Spleen (tissue), 11 donors: Measurements from ENCODE around the gene SPRED3. TPM values are rescaled to one million over a fixed set of nuclear protein-coding genes. Genes with fewer than 3 reads are reported as not detected.

Experiments
- DNase-seq: peaks from one replicate; pipeline ENCODE4 v3.0.0-alpha.2; 2020
- H3K27ac ChIP-seq, 8 donors: fragments of 200-600 bp; sonication (generic) in 7 of 8; 1 replicate in 4 of 8; 2 replicates in 4 of 8; pipeline versions ENCODE4 v1.5.0 to v1.8.0; 2016 to 2021; ENCODE audit warnings: inconsistent platforms in 4 of 8, mild to moderate bottlenecking in 4 of 8, moderate library complexity in 1 of 8
- H3K27me3 ChIP-seq, 7 donors: fragments of 200-600 bp; sonication (generic) in 6 of 7; replicated peaks in 1 of 7; 1 replicate in 4 of 7; 2 replicates in 3 of 7; pipeline versions ENCODE4 v1.5.0 to v1.8.0; 2016 to 2021; ENCODE audit warnings: inconsistent platforms in 3 of 7, mild to moderate bottlenecking in 1 of 7
- H3K36me3 ChIP-seq, 6 donors: fragments of 200-600 bp; sonication (generic) in 5 of 6; 1 replicate in 4 of 6; 2 replicates in 2 of 6; pipeline versions ENCODE4 v1.5.0 to v1.8.0; 2016 to 2021; ENCODE audit warnings: inconsistent platforms in 2 of 6
- H3K4me1 ChIP-seq, 6 donors: fragments of 200-600 bp; sonication (generic) in 5 of 6; 1 replicate in 3 of 6; 2 replicates in 3 of 6; pipeline versions ENCODE4 v1.5.0 to v1.8.0; 2016 to 2021; ENCODE audit warnings: inconsistent platforms in 3 of 6
- H3K4me3 ChIP-seq, 8 donors: fragments of 200-600 bp; sonication (generic) in 7 of 8; 1 replicate in 4 of 8; 2 replicates in 4 of 8; pipeline versions ENCODE4 v1.5.0 to v1.8.0; 2016 to 2021; ENCODE audit warnings: inconsistent platforms in 4 of 8, mild to moderate bottlenecking in 4 of 8, moderate library complexity in 2 of 8
- H3K9me3 ChIP-seq, 8 donors: fragments of 200-600 bp; sonication (generic) in 7 of 8; 1 replicate in 4 of 8; 2 replicates in 4 of 8; pipeline versions ENCODE4 v1.5.0 to v1.8.0; 2016 to 2021; ENCODE audit warnings: inconsistent platforms in 4 of 8
- POLR2A ChIP-seq, 3 donors: fragments of 450-650 bp; IDR thresholded peaks; one replicate each; pipeline ENCODE4 v1.5.1; 2017; ENCODE audit warnings: antibody characterized with exemption in 3 of 3, mild to moderate bottlenecking in 1 of 3
- POLR2AphosphoS5 ChIP-seq, 3 donors: sonication (generic); formaldehyde crosslinking; IDR thresholded peaks; one replicate each; pipeline ENCODE4 v1.5.1; 2017; ENCODE audit warnings: antibody characterized with exemption in 3 of 3
- WGBS, 5 donors: extraction: QIAGEN DNeasy Blood & Tissue Kit in 3 of 5; methylation state at CpG; one replicate each; pipeline versions ENCODE4 v1.1.5 to v1.1.7; 2013 to 2018; 5-methylcytosine and 5-hydroxymethylcytosine counted together
- intact Hi-C: fragments of 100-400 bp; cut with DNase I; formaldehyde crosslinking; loops from one replicate; pipeline ENCODE4 v1.15.0; 2023; ENCODE audit warnings: low total_unique reads
- polyA plus RNA-seq, 3 donors: library from polyadenylated mRNA; stranded (reverse); fragments of 200-250 nt; gene quantifications; one replicate each; pipeline ENCODE4 v1.2.1, GENCODE V29; 2013
- total RNA-seq, 7 donors: library from RNA; depleted of rRNA in 3 of 7; stranded (reverse); fragments of >200 nt in 3 of 7; fragmentation: NEBNext Ultra II Directional in 4 of 7; extraction: Animal tissue kit (Norgen Biotek cat#: 25700) in 4 of 7; gene quantifications; one replicate each; pipeline versions ENCODE4 v1.1.0 to v1.2.1, GENCODE V29; 2016 to 2021
- TF ChIP-seq, protein P1 (sequence below), 11 experiments: fragments of 200-600 bp in 7 of 11; fragments of 450-650 bp in 4 of 11; sonication (generic) in 4 of 11; IDR thresholded peaks in 8 of 11; conservative IDR thresholded peaks in 3 of 11; 1 replicate in 7 of 11; 2 replicates in 4 of 11; pipeline versions ENCODE4 v1.4.0 to v1.8.0; 2016 to 2021; ENCODE audit warnings: antibody characterized with exemption in 11 of 11, inconsistent platforms in 4 of 11, mild to moderate bottlenecking in 1 of 11
- donor health status: healthy with polysubstance abuse.
- donor health status: DM: no; HTN: no; CAD: no; lungs with moderate emphysema.
- donor health status: DM: no; HTN: no; CAD: no.
- donor health status: Bipolar disorder and iron deficiency.
- donor health status: healthy.
- donor health status: DM: no; HTN: no; CAD: no.
- donor health status: DM: yes; HTN: yes; CAD: no.

Gene SPRED3
- total and polyA plus RNA-seq, 10 donors: 0.03 to 1.2 (median 0.45) TPM; not detected in 1

DNA sequence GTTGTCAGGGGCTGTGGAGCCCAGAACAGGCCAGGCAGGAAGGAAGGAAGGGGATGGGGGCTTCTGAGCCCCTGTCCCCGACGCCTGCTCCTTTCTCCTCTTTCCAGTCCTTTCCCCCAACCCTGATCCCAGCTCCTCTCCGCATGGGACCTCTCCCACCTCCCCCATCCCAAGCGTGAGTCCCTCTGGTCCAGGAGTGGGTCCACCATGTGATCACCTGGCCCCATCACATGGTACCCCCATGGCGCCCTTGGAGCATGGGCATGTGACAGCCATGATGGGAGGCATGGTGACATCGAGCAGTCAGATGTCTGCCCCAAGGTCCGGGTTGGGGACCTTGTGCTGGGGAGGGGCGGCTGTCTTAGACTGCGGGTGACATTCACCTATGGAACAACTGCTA, 54.2 kb downstream of the SPRED3 start:
- TF ChIP-seq POLR2A (IDR thresholded peaks at IDR 0.05): no peak
- no peak for TF ChIP-seq POLR2AphosphoS5 (IDR thresholded peaks at IDR 0.05)
- TF ChIP-seq, protein P1, sequence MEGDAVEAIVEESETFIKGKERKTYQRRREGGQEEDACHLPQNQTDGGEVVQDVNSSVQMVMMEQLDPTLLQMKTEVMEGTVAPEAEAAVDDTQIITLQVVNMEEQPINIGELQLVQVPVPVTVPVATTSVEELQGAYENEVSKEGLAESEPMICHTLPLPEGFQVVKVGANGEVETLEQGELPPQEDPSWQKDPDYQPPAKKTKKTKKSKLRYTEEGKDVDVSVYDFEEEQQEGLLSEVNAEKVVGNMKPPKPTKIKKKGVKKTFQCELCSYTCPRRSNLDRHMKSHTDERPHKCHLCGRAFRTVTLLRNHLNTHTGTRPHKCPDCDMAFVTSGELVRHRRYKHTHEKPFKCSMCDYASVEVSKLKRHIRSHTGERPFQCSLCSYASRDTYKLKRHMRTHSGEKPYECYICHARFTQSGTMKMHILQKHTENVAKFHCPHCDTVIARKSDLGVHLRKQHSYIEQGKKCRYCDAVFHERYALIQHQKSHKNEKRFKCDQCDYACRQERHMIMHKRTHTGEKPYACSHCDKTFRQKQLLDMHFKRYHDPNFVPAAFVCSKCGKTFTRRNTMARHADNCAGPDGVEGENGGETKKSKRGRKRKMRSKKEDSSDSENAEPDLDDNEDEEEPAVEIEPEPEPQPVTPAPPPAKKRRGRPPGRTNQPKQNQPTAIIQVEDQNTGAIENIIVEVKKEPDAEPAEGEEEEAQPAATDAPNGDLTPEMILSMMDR (IDR thresholded peaks at IDR 0.05 in 8 of 11, conservative IDR thresholded peaks at IDR 0.05 in 3 of 11): no peak
- intact Hi-C loops: no loop called here
- H3K36me3 ChIP-seq: no peaks in the 10 kb centered on the region
- H3K27me3 ChIP-seq: peaks cover 0 to 30% (median 0%) of the 10 kb centered on the region in 7 donors
- DNase-seq: no peak
- H3K4me3 ChIP-seq: no peak overlapping the region
- no peaks in the 10 kb centered on the region for H3K4me1 ChIP-seq
- no peak overlapping the region for H3K27ac ChIP-seq
- H3K9me3 ChIP-seq: no peaks in the 10 kb centered on the region
- WGBS, 5 donors: 74 to 84% (median 80%) methylated on average over 6 to 9 of the region's 9 CpGs

DNA sequence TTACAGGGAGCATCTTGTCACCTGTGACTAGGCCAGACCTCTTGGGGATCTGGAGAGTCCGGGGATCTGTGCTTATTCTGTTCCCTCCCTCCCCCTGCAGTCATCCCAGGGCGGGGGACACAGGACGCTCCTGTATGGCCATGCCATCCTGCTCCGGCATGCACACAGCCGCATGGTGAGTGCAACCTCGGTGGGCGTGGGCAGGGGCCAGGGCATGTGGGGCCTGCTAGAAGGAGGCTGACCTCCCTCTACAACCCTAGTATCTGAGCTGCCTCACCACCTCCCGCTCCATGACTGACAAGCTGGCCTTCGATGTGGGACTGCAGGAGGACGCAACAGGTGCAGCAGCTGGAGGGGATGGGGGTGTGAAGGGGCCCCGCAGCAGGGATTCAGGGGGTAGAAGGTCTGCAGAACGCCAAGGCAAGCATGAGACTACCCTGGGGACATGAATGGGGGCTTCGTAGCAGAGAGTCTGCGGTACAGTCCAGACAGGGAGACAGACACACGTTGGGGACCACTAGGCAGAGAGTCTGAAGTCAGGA, 55.0 kb downstream of the SPRED3 start:
- H3K9me3 ChIP-seq: no peaks in the 10 kb centered on the region
- TF ChIP-seq POLR2A (IDR thresholded peaks at IDR 0.05): no peak
- no peaks in the 10 kb centered on the region for H3K4me1 ChIP-seq
- DNase-seq: no peak
- H3K36me3 ChIP-seq: no peaks in the 10 kb centered on the region
- H3K27me3 ChIP-seq: peaks cover 0 to 30% (median 0%) of the 10 kb centered on the region in 7 donors
- 81 to 89% (median 87%) methylated on average over 10 to 15 of the region's 15 CpGs for WGBS, 5 donors
- intact Hi-C loops: no loop called here
- no peak overlapping the region for H3K4me3 ChIP-seq
- no peak overlapping the region for H3K27ac ChIP-seq

DNA sequence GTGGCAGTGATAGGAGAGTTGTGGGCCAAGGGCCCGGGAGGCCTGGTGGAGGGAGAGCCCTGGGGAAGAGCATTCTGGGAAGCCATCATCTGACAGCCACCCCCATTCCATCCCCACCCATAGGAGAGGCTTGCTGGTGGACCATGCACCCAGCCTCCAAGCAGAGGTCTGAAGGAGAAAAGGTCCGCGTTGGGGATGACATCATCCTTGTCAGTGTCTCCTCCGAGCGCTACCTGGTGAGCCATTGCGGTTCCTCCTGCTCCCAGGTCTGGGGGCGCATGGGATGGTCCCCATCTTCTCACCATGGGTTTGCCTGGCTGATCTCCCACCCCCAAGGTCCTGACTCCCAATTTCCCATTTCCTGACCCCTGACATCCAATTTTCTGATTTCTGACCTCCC, 55.5 kb downstream of the SPRED3 start:
- H3K27ac ChIP-seq: no peak overlapping the region
- H3K4me3 ChIP-seq: no peak overlapping the region
- TF ChIP-seq POLR2A (IDR thresholded peaks at IDR 0.05): no peak
- no peak for TF ChIP-seq POLR2AphosphoS5 (IDR thresholded peaks at IDR 0.05)
- TF ChIP-seq, protein P1 (IDR thresholded peaks at IDR 0.05 in 8 of 11, conservative IDR thresholded peaks at IDR 0.05 in 3 of 11): no peak
- peaks cover 0 to 25% (median 0%) of the 10 kb centered on the region in 7 donors for H3K27me3 ChIP-seq
- no peaks in the 10 kb centered on the region for H3K4me1 ChIP-seq
- DNase-seq: no peak
- H3K9me3 ChIP-seq: no peaks in the 10 kb centered on the region
- no peaks in the 10 kb centered on the region for H3K36me3 ChIP-seq
- intact Hi-C loops: no loop called here
- 89 to 94% (median 90%) methylated on average over 7 of the region's 7 CpGs for WGBS, 5 donors

DNA sequence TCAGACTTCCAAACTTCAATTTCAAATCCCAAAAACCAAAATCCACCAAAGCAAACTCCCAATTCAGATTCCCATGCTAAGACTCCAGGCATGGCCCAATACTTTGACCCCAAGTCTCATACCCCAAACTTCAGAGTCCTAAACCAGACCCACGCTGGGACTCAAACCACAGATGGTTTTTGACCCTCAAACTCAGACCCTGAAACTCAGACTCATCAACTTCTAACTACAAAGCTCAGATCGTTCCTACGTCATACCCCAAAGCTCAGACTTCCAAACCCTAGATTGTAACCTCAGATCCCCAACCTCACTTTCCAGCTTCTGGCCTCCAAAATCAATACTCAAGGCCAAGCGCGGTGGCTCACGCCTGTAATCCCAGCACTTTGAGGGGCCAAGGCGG, 56.9 kb downstream of the SPRED3 start:
- Histone ChIP-seq H3K36me3 (no peaks in the 10 kb centered on the region), H3K4me3 (no peak overlapping the region), H3K27ac (no peak overlapping the region), H3K4me1 (no peaks in the 10 kb centered on the region), H3K9me3 (no peaks in the 10 kb centered on the region), H3K27me3 (peaks cover 0 to 21% (median 0%) of the 10 kb centered on the region in 7 donors)
- no peak for TF ChIP-seq POLR2A (IDR thresholded peaks at IDR 0.05)
- no peak for TF ChIP-seq POLR2AphosphoS5 (IDR thresholded peaks at IDR 0.05)
- TF ChIP-seq, protein P1 (IDR thresholded peaks at IDR 0.05 in 8 of 11, conservative IDR thresholded peaks at IDR 0.05 in 3 of 11): no peak
- 88 to 96% (median 94%) methylated on average over 7 of the region's 7 CpGs for WGBS, 5 donors
- intact Hi-C loops: no loop called here
- DNase-seq: no peak
